Kidney (tissue), 14 donors: ENCODE data around the gene CARD9. TPM values are rescaled to one million over a fixed set of nuclear protein-coding genes. Genes with fewer than 3 reads are reported as not detected.

Experiments used
- DNase-seq, 5 donors: peaks; one replicate each; pipeline ENCODE4 v3.0.0-alpha.2; 2013 to 2020
- FAIRE-seq: peaks from 2 replicates; lab custom pipeline; 2012; peaks lifted over from hg19 to GRCh38; lab: Jason Lieb, UNC
- H3K27ac ChIP-seq, 2 donors: one replicate each; pipeline ENCODE4 v1.7.0; 2013; ENCODE audit warnings: low read depth in 2 of 2, low read length in 2 of 2, inconsistent platforms in 1 of 2
- H3K27me3 ChIP-seq: one replicate; pipeline ENCODE4 v1.7.1; 2013; ENCODE audit warnings: low read length, inconsistent platforms; ENCODE audit not compliant: control insufficient read depth, insufficient read depth
- H3K36me3 ChIP-seq, 3 donors: one replicate each; pipeline versions ENCODE4 v1.7.0 to v1.7.1; 2013; ENCODE audit warnings: low read length in 3 of 3, control low read depth in 1 of 3, inconsistent platforms in 1 of 3; ENCODE audit not compliant: insufficient read depth in 3 of 3, control insufficient read depth in 2 of 3
- H3K4me1 ChIP-seq, 3 donors: one replicate each; pipeline versions ENCODE4 v1.7.0 to v1.7.1; 2013; ENCODE audit warnings: low read length in 3 of 3, inconsistent platforms in 1 of 3, low read depth in 1 of 3; ENCODE audit not compliant: control insufficient read depth in 2 of 3, insufficient read depth in 2 of 3
- H3K4me3 ChIP-seq, 3 donors: one replicate each; pipeline versions ENCODE4 v1.7.0 to v1.8.1; 2013; ENCODE audit warnings: low read length in 3 of 3, control low read depth in 1 of 3, inconsistent platforms in 1 of 3
- H3K9ac ChIP-seq, 3 donors: one replicate each; pipeline versions ENCODE4 v1.7.0 to v1.7.1; 2013; ENCODE audit warnings: low read length in 3 of 3, control low read depth in 1 of 3, inconsistent platforms in 1 of 3
- H3K9me3 ChIP-seq, 3 donors: one replicate each; pipeline versions ENCODE4 v1.7.0 to v1.7.1; 2013; ENCODE audit warnings: low read length in 3 of 3, control low read depth in 1 of 3, inconsistent platforms in 1 of 3; ENCODE audit not compliant: control insufficient read depth in 2 of 3, insufficient read depth in 1 of 3
- intact Hi-C: fragments of 100-400 bp; cut with DNase I; formaldehyde crosslinking; loops from one replicate; pipeline ENCODE4 v1.11.1; 2022
- polyA plus RNA-seq: library from polyadenylated mRNA; stranded (reverse); fragments of 350-450 nt; fragmentation: Illumina TruSeq; extraction: RNeasy Lipid Tissue Mini Kit (QIAGEN cat#74804); gene quantifications from one replicate; pipeline ENCODE4 v1.2.3, GENCODE V29; 2014; ENCODE audit warnings: low read depth, low replicate concordance; ENCODE audit not compliant: insufficient read depth
- total RNA-seq: library from RNA; stranded (reverse); fragmentation: NEBNext Ultra II Directional; extraction: Animal tissue kit (Norgen Biotek cat#: 25700); gene quantifications from one replicate; pipeline ENCODE4 v1.2.1, GENCODE V29; 2021
- TF ChIP-seq, protein P1 (sequence below): IDR thresholded peaks from 3 replicates; pipeline ENCODE4 v1.5.1; 2012; ENCODE audit warnings: mild to moderate bottlenecking, moderate library complexity, borderline replicate concordance; ENCODE audit not compliant: insufficient read depth; ENCODE audit errors: extremely low read depth
- donor health status: control.
- donor health status: control.
- donor health status: control.
- donor health status: control.
- donor health status: control.
- donor health status: DM: yes; HTN: yes; CAD: no.
- donor health status: Normal renal cell carcinoma (clear cell type).

The CARD9 gene
- total and polyA plus RNA-seq, 2 donors from 2014 or later, result 1.5 to 7.0 TPM

- Histone ChIP-seq H3K4me1 (peaks cover 0 to 6% (median 5%) of the 10 kb centered on the region in 3 donors), H3K36me3 (no peaks in the 10 kb centered on the region), H3K9me3 (peaks cover 1 to 7% (median 2%) of the 10 kb centered on the region in 3 donors), H3K4me3 (no peak overlapping the region), H3K27ac (no peak overlapping the region), H3K9ac (no peak overlapping the region), H3K27me3 (no peaks in the 10 kb centered on the region)
- FAIRE-seq, result no peak
- no peak for DNase-seq
- intact Hi-C loops, result no loop called here
- TF ChIP-seq, protein P1, sequence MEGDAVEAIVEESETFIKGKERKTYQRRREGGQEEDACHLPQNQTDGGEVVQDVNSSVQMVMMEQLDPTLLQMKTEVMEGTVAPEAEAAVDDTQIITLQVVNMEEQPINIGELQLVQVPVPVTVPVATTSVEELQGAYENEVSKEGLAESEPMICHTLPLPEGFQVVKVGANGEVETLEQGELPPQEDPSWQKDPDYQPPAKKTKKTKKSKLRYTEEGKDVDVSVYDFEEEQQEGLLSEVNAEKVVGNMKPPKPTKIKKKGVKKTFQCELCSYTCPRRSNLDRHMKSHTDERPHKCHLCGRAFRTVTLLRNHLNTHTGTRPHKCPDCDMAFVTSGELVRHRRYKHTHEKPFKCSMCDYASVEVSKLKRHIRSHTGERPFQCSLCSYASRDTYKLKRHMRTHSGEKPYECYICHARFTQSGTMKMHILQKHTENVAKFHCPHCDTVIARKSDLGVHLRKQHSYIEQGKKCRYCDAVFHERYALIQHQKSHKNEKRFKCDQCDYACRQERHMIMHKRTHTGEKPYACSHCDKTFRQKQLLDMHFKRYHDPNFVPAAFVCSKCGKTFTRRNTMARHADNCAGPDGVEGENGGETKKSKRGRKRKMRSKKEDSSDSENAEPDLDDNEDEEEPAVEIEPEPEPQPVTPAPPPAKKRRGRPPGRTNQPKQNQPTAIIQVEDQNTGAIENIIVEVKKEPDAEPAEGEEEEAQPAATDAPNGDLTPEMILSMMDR, result no peak
Observed at GRCh38 chr9:136314056-136314416, 59.4 kb downstream of the CARD9 start.

Other genes starting within 250 kb of the CARD9 start
- not detected for gene LHX3, start 168.5 kb downstream of the CARD9 start, total RNA-seq
- gene LHX3, start 168.5 kb downstream of the CARD9 start, polyA plus RNA-seq, result not detected
- 10.1 TPM for gene QSOX2, start 127.9 kb downstream of the CARD9 start, total RNA-seq
- gene QSOX2, start 127.9 kb downstream of the CARD9 start, polyA plus RNA-seq, result 4.0 TPM
- 2.3 TPM for gene CCDC187, start 69.6 kb downstream of the CARD9 start, total RNA-seq
- gene CCDC187, start 69.6 kb downstream of the CARD9 start, polyA plus RNA-seq, result 0.84 TPM
- 11.6 TPM for gene GPSM1, start 46.1 kb downstream of the CARD9 start, total RNA-seq
- 11.9 TPM for gene GPSM1, start 46.1 kb downstream of the CARD9 start, polyA plus RNA-seq
- 22.1 TPM for gene DNLZ, start 9.9 kb downstream of the CARD9 start, total RNA-seq
- gene DNLZ, start 9.9 kb downstream of the CARD9 start, polyA plus RNA-seq, result 30.4 TPM
- 11.0 TPM for gene SNAPC4, start 26.5 kb upstream of the CARD9 start, total RNA-seq
- gene SNAPC4, start 26.5 kb upstream of the CARD9 start, polyA plus RNA-seq, result 3.2 TPM
- 36.2 TPM for gene ENTR1, start 36.9 kb upstream of the CARD9 start, total RNA-seq
- gene ENTR1, start 36.9 kb upstream of the CARD9 start, polyA plus RNA-seq, result 25.9 TPM
- 45.6 TPM for gene PMPCA, start 37.0 kb upstream of the CARD9 start, total RNA-seq
- 50.1 TPM for gene PMPCA, start 37.0 kb upstream of the CARD9 start, polyA plus RNA-seq
- gene INPP5E, start 66.2 kb upstream of the CARD9 start, total RNA-seq, result 14.0 TPM
- gene INPP5E, start 66.2 kb upstream of the CARD9 start, polyA plus RNA-seq, result 6.9 TPM
- gene SEC16A, start 109.4 kb upstream of the CARD9 start, total RNA-seq, result 67.1 TPM
- 37.0 TPM for gene SEC16A, start 109.4 kb upstream of the CARD9 start, polyA plus RNA-seq
- 77.2 TPM for gene NOTCH1, start 172.4 kb upstream of the CARD9 start, total RNA-seq
- 6.5 TPM for gene NOTCH1, start 172.4 kb upstream of the CARD9 start, polyA plus RNA-seq